Neuronal stem cell (in vitro differentiated cells): Measurements from ENCODE around the gene MAB21L4.
A peak's percentile ranks its signal among the peaks of the same experiment; 100 is the strongest.

Experiments
- DNase-seq: peaks from one replicate; pipeline ENCODE4 v3.0.0-alpha.2; 2013; ENCODE audit warnings: low spot score
- H2AFZ ChIP-seq: one replicate; pipeline ENCODE4 v1.6.1; 2013; ENCODE audit warnings: mild to moderate bottlenecking, low read length, inconsistent platforms
- H2AK5ac ChIP-seq: 2 replicates; pipeline ENCODE4 v1.6.1; 2013; ENCODE audit warnings: low read depth, mild to moderate bottlenecking, inconsistent platforms, low read length, moderate library complexity, mixed read lengths
- H2BK120ac ChIP-seq: 2 replicates; pipeline ENCODE4 v1.6.1; 2013; ENCODE audit warnings: low read depth, mild to moderate bottlenecking, inconsistent platforms, low read length, moderate library complexity, mixed read lengths
- H2BK12ac ChIP-seq: one replicate; pipeline ENCODE4 v1.6.1; 2013; ENCODE audit warnings: low read length, inconsistent platforms
- H2BK15ac ChIP-seq: 2 replicates; pipeline ENCODE4 v1.6.1; 2013; ENCODE audit warnings: mild to moderate bottlenecking, low read length, inconsistent platforms, mixed read lengths
- H2BK5ac ChIP-seq: one replicate; pipeline ENCODE4 v1.6.1; 2013; ENCODE audit warnings: inconsistent platforms, mild to moderate bottlenecking, low read length, moderate library complexity
- H3K14ac ChIP-seq: one replicate; pipeline ENCODE4 v1.6.1; 2013; ENCODE audit warnings: low read length, inconsistent platforms
- H3K18ac ChIP-seq: 2 replicates; pipeline ENCODE4 v1.6.1; 2013; ENCODE audit warnings: low read length, inconsistent platforms
- H3K23ac ChIP-seq: 2 replicates; pipeline ENCODE4 v1.6.1; 2013; ENCODE audit warnings: low read depth, mild to moderate bottlenecking, mixed read lengths, low read length, inconsistent platforms; ENCODE audit not compliant: poor library complexity
- H3K27ac ChIP-seq: replicated peaks from 3 replicates; pipeline ENCODE4 v1.5.1; 2013; ENCODE audit warnings: low read length, inconsistent platforms
- H3K27me3 ChIP-seq, 3 experiments: 2 replicates each; pipeline ENCODE4 v1.6.1; 2013; ENCODE audit warnings: low read length in 3 of 3, mild to moderate bottlenecking in 2 of 3, inconsistent platforms in 1 of 3, low read depth in 1 of 3, mixed read lengths in 1 of 3, moderate library complexity in 1 of 3; ENCODE audit not compliant: control insufficient read depth in 3 of 3, insufficient read depth in 3 of 3
- H3K36me3 ChIP-seq, 2 donors: replicated peaks in 1 of 2; 2 replicates each; pipeline ENCODE4 v1.6.1; 2013; ENCODE audit warnings: low read length in 2 of 2; ENCODE audit not compliant: control insufficient read depth in 2 of 2, insufficient read depth in 2 of 2
- H3K4ac ChIP-seq: 2 replicates; pipeline ENCODE4 v1.6.1; 2013; ENCODE audit warnings: inconsistent platforms, mild to moderate bottlenecking, low read length, moderate library complexity
- H3K4me1 ChIP-seq, 2 donors: 1 replicate in 1 of 2; 2 replicates in 1 of 2; pipeline ENCODE4 v1.6.1; 2013; ENCODE audit warnings: low read length in 2 of 2, low read depth in 1 of 2; ENCODE audit not compliant: control insufficient read depth in 2 of 2, insufficient read depth in 1 of 2
- H3K4me2 ChIP-seq: one replicate; pipeline ENCODE4 v1.6.1; 2013; ENCODE audit warnings: mild to moderate bottlenecking, low read length, inconsistent platforms; ENCODE audit not compliant: insufficient read depth, poor library complexity, severe bottlenecking
- H3K4me3 ChIP-seq, 2 donors: 2 replicates each; pipeline ENCODE4 v1.5.1; 2013; ENCODE audit warnings: low read length in 2 of 2, mild to moderate bottlenecking in 2 of 2, inconsistent platforms in 1 of 2, moderate library complexity in 1 of 2
- H3K79me1 ChIP-seq: one replicate; pipeline ENCODE4 v1.6.1; 2013; ENCODE audit warnings: low read depth, mild to moderate bottlenecking, inconsistent platforms, low read length, moderate library complexity
- H3K9ac ChIP-seq: one replicate; pipeline ENCODE4 v1.6.1; 2013; ENCODE audit warnings: mild to moderate bottlenecking, low read depth, low read length, inconsistent platforms; ENCODE audit not compliant: poor library complexity
- H3K9me3 ChIP-seq, 2 donors: replicated peaks in 1 of 2; 2 replicates each; pipeline versions ENCODE3 to v1.6.1; 2013; ENCODE audit warnings: low read length in 2 of 2, mild to moderate bottlenecking in 2 of 2, inconsistent platforms in 1 of 2, low read depth in 1 of 2, mixed read lengths in 1 of 2, moderate library complexity in 1 of 2; ENCODE audit not compliant: control insufficient read depth in 2 of 2, insufficient read depth in 1 of 2
- H4K8ac ChIP-seq: one replicate; pipeline ENCODE4 v1.6.1; 2013; ENCODE audit warnings: low read depth, mild to moderate bottlenecking, inconsistent platforms, low read length, moderate library complexity
- H4K91ac ChIP-seq: one replicate; pipeline ENCODE4 v1.6.1; 2013; ENCODE audit warnings: low read length, low read depth, mild to moderate bottlenecking, inconsistent platforms; ENCODE audit not compliant: poor library complexity
- WGBS, 2 donors: extraction: QIAGEN DNeasy Blood & Tissue Kit; methylation state at CpG; one replicate each; pipeline ENCODE4 v1.1.7; 2013; ENCODE audit warnings: missing lambda C conversion rate in 2 of 2, mixed read lengths in 1 of 2; ENCODE audit not compliant: insufficient read length in 2 of 2, insufficient replicate concordance in 1 of 2; ENCODE audit errors: extremely low coverage in 2 of 2; 5-methylcytosine and 5-hydroxymethylcytosine counted together

MAB21L4 gene

GRCh38 chr2:240920783-240921231 lies 24.9 kb upstream of the MAB21L4 start:
- DNase-seq: no peak
- no CpG with 5 or more reads among the region's 4 CpGs for WGBS, 2 donors

GRCh38 chr2:240919786-240920782 lies 24.1 kb upstream of the MAB21L4 start:
- no peak overlapping the region for H2BK120ac ChIP-seq
- H3K27ac ChIP-seq: no peak overlapping the region
- H3K9ac ChIP-seq: no peak overlapping the region
- H3K27me3 ChIP-seq: peaks cover 0 to 56% (median 8%) of the 10 kb centered on the region in 3 experiments
- H3K4ac ChIP-seq: peak overlapping the region; percentile 76
- no peaks in the 10 kb centered on the region for H3K9me3 ChIP-seq
- no peak overlapping the region for H4K91ac ChIP-seq
- H2BK15ac ChIP-seq: peak overlapping the region; percentile 81
- no peak overlapping the region for H3K4me2 ChIP-seq
- no peak for DNase-seq
- peaks cover 2% of the 10 kb centered on the region for H3K79me1 ChIP-seq
- peak overlapping the region; percentile 56 for H3K14ac ChIP-seq
- H3K18ac ChIP-seq: peak overlapping the region; percentile 64
- H2BK12ac ChIP-seq: peak overlapping the region; percentile 58
- H3K4me3 ChIP-seq: no peak overlapping the region
- H2AFZ ChIP-seq: no peak overlapping the region
- H2AK5ac ChIP-seq: peak overlapping the region; percentile 75
- H3K4me1 ChIP-seq: peaks cover 3 to 8% of the 10 kb centered on the region in 2 donors
- peak overlapping the region; percentile 43 for H4K8ac ChIP-seq
- H3K36me3 ChIP-seq: no peaks in the 10 kb centered on the region
- no CpG with 5 or more reads among the region's 31 CpGs for WGBS, 2 donors
- no peak overlapping the region for H2BK5ac ChIP-seq
- no peak overlapping the region for H3K23ac ChIP-seq

More at GRCh38 chr2:240920783-240921231, 24.9 kb upstream of the MAB21L4 start:
- Histone ChIP-seq H4K8ac (no peak overlapping the region), H3K4me2 (no peak overlapping the region), H3K14ac (no peak overlapping the region), H2BK12ac (no peak overlapping the region), H3K23ac (no peak overlapping the region), H2BK120ac (no peak overlapping the region), H3K27me3 (peaks cover 0 to 49% (median 3%) of the 10 kb centered on the region in 3 experiments), H2AK5ac (no peak overlapping the region), H3K9ac (no peak overlapping the region), H3K4ac (no peak overlapping the region), H3K9me3 (no peaks in the 10 kb centered on the region), H3K18ac (no peak overlapping the region), H2BK15ac (peak overlapping the region; percentile 81), H3K36me3 (no peaks in the 10 kb centered on the region), H3K4me1 (peaks cover 3 to 8% of the 10 kb centered on the region in 2 donors), H2BK5ac (no peak overlapping the region), H3K27ac (no peak overlapping the region), H4K91ac (no peak overlapping the region), H2AFZ (no peak overlapping the region), H3K4me3 (no peak overlapping the region), H3K79me1 (peaks cover 5% of the 10 kb centered on the region)

- peaks cover 2% of the 10 kb centered on the region for H3K79me1 ChIP-seq
Measured at GRCh38 chr2:240919161-240919781, 23.3 kb upstream of the MAB21L4 start.

More at GRCh38 chr2:240919161-240919781, 23.3 kb upstream of the MAB21L4 start:
- Histone ChIP-seq H3K4me2 (no peak overlapping the region), H2BK120ac (no peak overlapping the region), H2AK5ac (peak overlapping the region; percentile 28), H3K9ac (no peak overlapping the region), H3K9me3 (no peaks in the 10 kb centered on the region), H2BK15ac (peak overlapping the region; percentile 81), H3K4me1 (peaks cover 3 to 8% of the 10 kb centered on the region in 2 donors), H2BK12ac (no peak overlapping the region), H4K91ac (no peak overlapping the region), H3K4me3 (no peak overlapping the region), H3K14ac (peak overlapping the region; percentile 82), H3K36me3 (no peaks in the 10 kb centered on the region), H3K4ac (no peak overlapping the region), H2BK5ac (no peak overlapping the region), H3K27ac (no peak overlapping the region), H2AFZ (no peak overlapping the region), H3K27me3 (peaks cover 0 to 62% (median 8%) of the 10 kb centered on the region in 3 experiments), H3K23ac (no peak overlapping the region), H3K18ac (peak overlapping the region; percentile 4), H4K8ac (no peak overlapping the region)
- WGBS, 2 donors: no CpG with 5 or more reads among the region's 19 CpGs
- DNase-seq: no peak
